ENCODE measurements around the gene TMEM150B.

GRCh38 chr19:55283548-55284377 lies 41.4 kb downstream of the TMEM150B start, which contains the start of gene BRSK1:
- TF ChIP-seq CTCF (IDR thresholded peaks at IDR 0.05) = no peak
- no peak for TF ChIP-seq RCOR1 (IDR thresholded peaks at IDR 0.05; ENCODE audit: low read length)
- TF ChIP-seq ZBTB33 (IDR thresholded peaks at IDR 0.05; ENCODE audit: borderline replicate concordance, low read depth) = no peak
- TF ChIP-seq TAF1 (IDR thresholded peaks at IDR 0.05; ENCODE audit: borderline replicate concordance, low read depth, low read length) = no peak
- TF ChIP-seq REST (IDR thresholded peaks at IDR 0.05; ENCODE audit: low read depth, low read length) = no peak
- TF ChIP-seq RAD21 (IDR thresholded peaks at IDR 0.05; ENCODE audit: low read length) = no peak
- no peak for TF ChIP-seq TEAD4 (IDR thresholded peaks at IDR 0.05; ENCODE audit: borderline replicate concordance, insufficient read depth)
- peak; percentile 34; the same call in 1 of the 2 replicates for TF ChIP-seq MAX (IDR thresholded peaks at IDR 0.05; ENCODE audit: low read depth)
- no peak for TF ChIP-seq SIN3A (IDR thresholded peaks at IDR 0.05; ENCODE audit: borderline replicate concordance, low read depth, low read length)
- TF ChIP-seq YY1 (IDR thresholded peaks at IDR 0.05; ENCODE audit: low read depth) = no peak
- TF ChIP-seq RFX5 (IDR thresholded peaks at IDR 0.05; ENCODE audit: low read length) = no peak
